HG02885 (cell line): ENCODE data around the gene DLK2.
"Not testable (repeated sequence)": the region's sequence is repeated elsewhere in the genome, so short reads cannot be mapped to it uniquely, and the experiment has no call there.

Source experiments
- ATAC-seq: cut with Tn5 transposase; IDR thresholded peaks from one replicate; pipeline ENCODE4 v1.9.1; 2021; ENCODE audit warnings: mild to moderate bottlenecking; ENCODE audit not compliant: unreplicated experiment, poor library complexity

The DLK2 gene

DNA sequence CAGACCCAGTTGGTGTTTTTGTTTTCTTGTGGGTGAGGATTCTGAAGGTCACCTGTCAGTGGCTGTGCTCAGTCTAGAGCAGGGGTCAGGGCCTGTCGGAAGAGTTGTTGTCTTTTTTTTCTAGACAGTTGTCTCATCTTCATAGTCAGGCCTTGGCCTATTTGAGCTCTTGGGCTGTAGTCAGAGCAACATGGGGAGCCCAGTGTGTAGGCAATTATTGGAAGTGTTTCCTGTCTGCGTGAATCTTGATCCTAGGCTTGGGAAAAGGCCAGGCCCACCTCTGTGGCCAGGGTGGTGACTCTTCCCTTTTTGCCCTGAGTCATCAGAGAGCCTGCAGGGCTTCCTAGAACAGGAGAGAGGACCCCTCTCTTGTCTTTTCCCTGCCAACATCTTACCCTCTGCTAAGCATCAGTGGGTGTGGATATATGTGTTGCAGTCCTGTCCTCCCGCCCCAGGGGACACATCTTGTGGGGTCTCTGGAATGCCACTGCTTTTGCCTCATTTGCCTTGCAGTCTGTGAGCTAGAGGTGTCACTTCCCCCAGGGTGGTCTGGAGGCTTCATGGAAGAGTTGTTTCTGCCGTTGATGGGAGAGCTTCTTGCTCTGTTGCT is 33.4 kb upstream of the DLK2 start:
- no peak for ATAC-seq

- ATAC-seq: no peak
Observed at GRCh38 chr6:43481591-43482236, 26.4 kb upstream of the DLK2 start.

DNA sequence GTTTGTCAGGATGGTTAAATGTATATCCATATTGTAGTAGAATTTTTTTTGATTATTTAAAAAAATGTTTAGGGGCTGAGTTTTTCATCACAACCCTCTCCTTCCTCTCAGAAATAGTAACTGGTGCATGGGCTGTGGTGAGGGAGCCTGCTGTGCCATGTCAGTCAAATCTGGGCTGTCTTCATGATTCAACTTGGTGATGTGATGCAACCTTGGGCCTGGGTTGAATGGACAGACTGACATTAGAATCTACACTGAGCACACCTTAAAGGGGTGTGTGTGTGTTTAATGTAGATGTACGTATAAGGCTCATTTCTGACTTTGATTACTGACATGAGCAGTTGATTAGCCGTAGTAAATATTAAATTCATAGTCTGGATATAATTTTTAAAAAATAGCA is 25.7 kb upstream of the DLK2 start:
- ATAC-seq: no peak

GRCh38 chr6:43478008-43478372 is 22.6 kb upstream of the DLK2 start:
- no peak for ATAC-seq

- ATAC-seq: peak; percentile 98
Observed at GRCh38 chr6:43477235-43478007, 22.1 kb upstream of the DLK2 start, which contains the start of gene TJAP1. TSS of gene TJAP1 (plus strand) at chr6:43477570. CDS start at chr6:43499002, 21,432 bp downstream.

GRCh38 chr6:43476746-43477145 is 21.4 kb upstream of the DLK2 start:
- no peak for ATAC-seq

DNA sequence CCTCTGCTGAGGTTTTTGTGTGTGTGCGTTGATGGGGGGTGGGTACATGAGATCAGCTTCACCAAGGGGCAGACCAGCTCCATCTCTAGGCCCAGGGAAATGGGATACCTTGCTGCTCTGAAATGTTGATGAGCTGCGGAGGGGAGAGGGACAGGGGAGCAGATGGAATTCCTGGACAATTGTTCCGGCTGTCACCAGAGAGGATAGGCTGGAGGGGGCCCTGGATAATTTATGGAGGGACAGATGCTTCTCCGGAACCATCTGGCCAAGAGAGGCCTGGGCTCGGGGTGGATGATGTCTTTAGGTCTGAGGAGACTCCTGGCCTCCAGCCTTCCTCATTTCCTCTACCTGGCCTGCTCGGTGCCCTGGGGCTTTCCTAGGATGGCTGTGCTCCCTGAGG is 20.2 kb upstream of the DLK2 start:
- no peak for ATAC-seq

DNA sequence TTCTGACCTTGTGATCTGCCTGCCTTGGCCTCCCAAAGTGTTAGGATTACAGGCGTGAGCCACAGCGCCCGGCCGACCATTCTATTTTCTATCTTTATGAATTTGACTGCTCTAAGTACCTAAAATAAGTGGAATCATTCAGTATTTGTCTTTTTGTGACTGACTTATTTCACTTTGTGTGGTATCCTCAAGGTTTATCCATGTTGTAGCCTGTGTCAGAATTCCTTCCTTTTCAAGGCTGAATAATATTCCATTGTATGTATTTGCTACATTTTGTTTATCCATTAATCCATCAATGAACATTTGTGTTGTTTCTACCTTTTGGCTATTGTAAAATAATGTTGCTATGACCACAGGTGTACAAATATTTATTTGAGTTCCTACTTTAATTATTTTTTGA is 17.2 kb upstream of the DLK2 start:
- ATAC-seq: no peak

DNA sequence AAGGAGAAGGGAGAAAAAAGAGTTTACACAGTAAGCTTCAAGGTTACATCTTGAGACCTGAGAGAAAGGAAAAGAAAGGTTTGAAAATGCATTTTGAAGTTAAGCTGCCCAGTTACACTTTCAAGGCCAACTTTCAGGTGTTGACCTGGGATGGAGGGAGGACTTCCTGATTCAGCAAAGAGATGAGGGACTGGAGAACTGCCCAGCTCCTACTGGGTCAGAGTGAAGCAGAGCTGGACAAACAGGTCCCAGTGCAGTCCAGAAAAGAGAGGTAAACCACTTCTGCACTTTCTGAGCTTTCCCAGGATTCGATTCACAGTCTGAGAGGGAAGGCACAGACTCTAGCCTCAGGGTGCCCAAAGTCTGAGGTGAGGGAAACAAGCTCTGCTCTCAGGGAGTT is 16.1 kb upstream of the DLK2 start:
- ATAC-seq: no peak

GRCh38 chr6:43469947-43470346 is 14.6 kb upstream of the DLK2 start:
- no peak for ATAC-seq

DNA sequence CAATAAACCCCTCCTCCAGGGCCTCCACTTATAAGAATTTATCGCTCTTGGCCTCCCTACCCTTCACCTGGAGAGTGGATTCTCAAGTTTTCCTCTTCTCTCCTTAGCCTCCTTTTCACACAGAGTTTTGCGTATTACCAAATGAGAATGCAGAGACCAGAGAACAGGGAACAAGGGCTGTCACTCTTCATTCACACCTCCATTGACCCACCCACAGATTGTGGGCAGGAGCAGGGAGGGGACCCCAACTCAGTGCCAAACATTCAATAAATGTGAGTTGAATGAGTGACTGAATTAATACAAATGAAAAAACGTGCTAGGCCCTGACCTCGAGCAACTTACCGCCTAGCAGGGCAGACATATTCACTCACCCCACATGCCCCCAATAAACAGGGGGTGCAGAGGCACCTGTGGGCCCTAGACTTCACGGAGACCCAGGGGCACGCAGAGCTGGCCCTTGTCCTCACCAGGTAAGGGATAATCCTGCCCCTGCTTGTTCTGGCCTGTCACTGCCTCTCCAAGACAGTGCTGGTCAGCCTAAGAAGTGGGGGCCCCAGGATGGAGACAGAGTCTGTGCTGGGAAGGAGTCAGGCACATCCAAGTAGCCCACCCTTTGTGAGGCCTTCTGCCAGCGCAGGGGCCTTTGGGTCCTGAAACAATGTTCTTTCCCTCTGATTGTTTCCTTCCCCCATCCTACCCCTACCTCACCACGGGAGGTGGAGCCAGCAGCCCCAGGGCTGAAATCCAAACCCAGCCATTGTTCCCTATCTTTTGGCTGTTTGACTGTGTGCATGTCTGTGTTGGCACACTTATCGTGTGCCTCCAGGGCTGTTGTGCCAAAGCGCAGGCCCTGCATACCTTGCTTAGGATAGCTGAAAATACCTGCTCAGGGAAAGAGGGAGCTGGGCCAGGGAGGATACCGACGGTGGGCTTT is 13.7 kb upstream of the DLK2 start:
- ATAC-seq: no peak

GRCh38 chr6:43468240-43468639 is 12.9 kb upstream of the DLK2 start:
- ATAC-seq: no peak

DNA sequence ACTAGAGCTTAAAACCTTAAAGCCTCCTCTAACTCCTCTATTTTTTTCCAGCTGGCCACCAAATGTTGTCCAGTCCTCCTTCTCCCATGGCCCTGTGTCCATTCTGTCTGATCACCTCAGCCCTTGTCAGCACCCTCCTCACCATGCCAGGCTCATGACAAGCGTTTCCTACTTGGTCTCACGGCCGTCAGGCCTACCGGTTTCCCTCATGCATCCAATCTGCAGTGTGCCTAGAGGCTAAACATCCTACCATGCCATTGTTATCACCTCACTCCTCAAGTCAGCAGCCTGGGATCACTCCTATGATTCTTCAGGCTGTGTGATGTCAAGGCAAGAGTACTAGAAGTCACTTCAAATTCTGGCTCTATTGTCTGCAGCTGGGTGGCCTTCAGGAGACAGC is 12.4 kb upstream of the DLK2 start:
- no peak for ATAC-seq

DNA sequence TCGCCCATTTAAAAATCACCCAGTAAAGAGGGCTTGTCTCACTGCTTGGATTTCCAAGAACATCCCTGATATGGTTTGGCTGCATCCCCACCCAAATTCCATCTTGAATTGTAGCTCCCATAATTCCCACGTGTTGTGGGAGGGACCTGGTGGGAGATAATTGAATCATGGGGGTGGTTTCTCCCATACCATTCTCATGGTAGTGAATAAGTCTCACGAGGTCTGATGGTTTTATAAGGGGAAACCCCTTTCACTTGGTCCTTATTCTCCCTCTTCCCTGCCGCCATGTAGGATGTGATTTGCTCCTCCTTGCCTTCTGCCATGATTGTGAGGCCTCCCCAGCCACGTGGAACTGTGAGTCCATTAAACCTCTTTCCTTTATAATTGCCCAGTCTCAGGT is 11.9 kb upstream of the DLK2 start:
- not testable (repeated sequence) for ATAC-seq

GRCh38 chr6:43465948-43466347 is 10.6 kb upstream of the DLK2 start:
- no peak for ATAC-seq

DNA sequence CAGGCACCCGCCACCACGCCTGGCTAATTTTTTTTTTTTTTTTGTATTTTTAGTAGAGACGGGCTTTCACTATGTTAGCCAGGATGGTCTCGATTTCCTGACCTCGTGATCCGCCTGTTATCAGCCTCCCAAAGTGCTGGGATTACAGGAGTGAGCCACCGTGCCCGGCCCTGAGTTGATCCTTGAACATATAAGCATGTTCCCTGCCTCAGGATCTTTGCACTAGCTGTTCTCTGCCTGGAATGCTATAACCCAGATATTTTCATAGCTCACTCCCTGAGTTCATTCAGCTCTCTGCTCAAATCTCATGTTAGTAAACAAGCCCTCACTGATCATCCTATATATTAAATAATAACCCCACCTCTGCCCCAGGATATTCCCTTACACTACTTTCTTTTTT is 9.0 kb upstream of the DLK2 start:
- ATAC-seq: no peak

DNA sequence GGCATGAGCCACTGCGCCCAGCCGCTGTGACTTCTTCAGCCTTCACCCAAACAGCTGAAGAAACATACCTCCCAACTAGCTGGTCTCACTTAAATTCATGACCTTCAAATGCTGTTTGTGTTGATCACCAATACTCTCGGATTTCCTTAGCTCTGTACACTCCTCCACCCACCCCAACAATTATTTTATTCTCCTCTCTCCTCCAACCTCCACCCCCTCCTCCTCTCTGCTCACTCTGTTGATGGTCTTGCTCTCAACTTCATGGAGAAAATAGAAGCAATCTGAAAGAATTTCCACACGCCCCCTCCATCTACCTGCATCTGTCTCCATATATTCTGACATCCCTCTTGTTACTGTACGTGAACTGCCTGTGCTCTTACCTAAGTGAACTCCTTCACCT is 6.6 kb upstream of the DLK2 start:
- ATAC-seq: no peak

DNA sequence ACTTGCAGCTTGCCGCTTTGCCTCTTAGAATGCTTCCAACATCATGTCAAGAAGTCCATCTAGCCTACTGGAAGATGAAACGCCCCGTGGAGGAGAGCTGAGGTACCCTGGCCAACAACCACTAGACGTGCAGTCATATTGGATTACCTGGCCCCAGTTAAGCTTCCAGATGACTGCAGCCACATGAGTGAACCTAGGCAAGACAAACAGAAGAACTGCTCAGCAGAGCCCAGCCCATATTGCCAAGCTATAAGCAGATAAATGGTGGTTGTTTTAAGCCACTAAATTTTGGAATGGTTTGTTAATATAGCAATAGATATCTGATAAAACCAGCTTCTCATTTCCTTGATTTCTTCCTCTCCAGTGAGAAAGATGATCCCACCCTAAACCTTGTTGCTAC is 4.7 kb upstream of the DLK2 start:
- no peak for ATAC-seq

DNA sequence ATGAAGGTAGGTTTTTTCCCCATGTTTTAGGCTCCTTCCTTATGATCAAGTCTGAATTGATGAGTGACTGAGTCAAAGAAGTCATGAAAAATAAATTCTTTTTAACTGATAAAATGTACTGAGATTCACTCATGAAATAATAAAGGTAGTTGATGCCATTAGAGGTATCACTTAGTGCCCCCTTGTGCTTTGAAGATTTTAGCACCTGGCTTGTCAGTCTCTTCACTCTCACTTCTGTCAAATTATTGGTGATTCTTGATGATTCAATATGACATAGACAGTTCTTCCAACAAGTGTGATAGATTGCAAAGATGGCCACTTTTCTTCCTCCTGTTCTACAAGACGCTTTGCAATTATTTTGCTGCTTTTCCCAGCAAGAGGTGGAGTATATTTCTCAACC is 4.2 kb upstream of the DLK2 start:
- ATAC-seq: no peak

DNA sequence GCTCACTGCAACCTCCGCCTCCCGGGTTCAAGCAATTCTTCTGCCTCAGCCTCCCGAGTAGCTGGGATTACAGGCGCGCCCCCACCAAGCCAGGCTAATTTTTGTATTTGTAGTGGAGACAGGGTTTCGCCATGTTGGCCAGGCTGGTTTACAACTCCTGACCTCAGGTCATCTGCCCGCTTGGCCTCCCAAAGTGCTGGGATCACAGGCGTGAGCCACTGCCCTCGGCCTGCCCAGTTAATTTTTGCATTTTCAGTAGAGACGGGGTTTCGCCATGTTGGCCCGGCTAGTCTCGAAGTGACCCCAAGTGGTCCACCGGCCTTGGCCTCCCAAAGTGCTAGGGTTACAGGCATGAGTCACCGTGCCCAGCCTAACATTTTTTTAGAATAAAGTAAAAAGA is 2.8 kb upstream of the DLK2 start:
- not testable (repeated sequence) for ATAC-seq

- no peak for ATAC-seq
Observed at GRCh38 chr6:43457643-43458042, 2.3 kb upstream of the DLK2 start.
